Measurements from ENCODE around the gene INPPL1.

Gene INPPL1

DNA sequence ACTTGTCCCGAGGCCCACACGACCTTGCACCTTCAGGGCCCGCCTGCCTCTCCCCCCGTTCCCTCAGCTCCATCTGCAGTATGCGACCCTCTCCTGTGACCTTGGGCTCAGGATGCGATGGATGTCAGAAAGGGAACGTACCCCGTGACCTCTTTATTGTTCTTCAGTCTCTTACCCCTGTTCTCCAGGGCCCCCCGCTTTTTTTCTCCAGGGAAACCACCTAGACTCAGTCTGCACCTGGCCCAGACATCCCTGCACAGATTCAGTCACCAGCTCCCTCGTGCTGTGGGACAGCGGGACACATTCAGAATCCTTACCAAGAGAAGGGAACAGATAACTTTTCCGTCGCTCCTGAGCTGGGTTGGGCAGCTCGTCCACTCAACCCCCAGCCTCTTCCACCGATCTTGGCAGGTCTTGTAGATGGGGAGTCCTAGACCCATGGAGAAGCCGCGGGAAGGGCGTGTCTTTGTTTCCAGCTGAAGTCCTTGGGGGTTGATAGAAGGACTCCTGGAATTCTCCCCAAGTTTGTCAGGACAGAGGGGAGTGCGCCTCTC, 20.8 kb downstream of the INPPL1 start:
- in situ Hi-C loops (cut with HindIII; ENCODE audit: low sequenced_read_pairs) = no loop called here
- H3K4me3 ChIP-seq (ENCODE audit: low read depth, low read length) = no peak overlapping the region
- no peak for DNase-seq (ENCODE audit: low read depth, low spot score)
- TF ChIP-seq, protein P1, sequence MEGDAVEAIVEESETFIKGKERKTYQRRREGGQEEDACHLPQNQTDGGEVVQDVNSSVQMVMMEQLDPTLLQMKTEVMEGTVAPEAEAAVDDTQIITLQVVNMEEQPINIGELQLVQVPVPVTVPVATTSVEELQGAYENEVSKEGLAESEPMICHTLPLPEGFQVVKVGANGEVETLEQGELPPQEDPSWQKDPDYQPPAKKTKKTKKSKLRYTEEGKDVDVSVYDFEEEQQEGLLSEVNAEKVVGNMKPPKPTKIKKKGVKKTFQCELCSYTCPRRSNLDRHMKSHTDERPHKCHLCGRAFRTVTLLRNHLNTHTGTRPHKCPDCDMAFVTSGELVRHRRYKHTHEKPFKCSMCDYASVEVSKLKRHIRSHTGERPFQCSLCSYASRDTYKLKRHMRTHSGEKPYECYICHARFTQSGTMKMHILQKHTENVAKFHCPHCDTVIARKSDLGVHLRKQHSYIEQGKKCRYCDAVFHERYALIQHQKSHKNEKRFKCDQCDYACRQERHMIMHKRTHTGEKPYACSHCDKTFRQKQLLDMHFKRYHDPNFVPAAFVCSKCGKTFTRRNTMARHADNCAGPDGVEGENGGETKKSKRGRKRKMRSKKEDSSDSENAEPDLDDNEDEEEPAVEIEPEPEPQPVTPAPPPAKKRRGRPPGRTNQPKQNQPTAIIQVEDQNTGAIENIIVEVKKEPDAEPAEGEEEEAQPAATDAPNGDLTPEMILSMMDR (IDR thresholded peaks at IDR 0.05; ENCODE audit: low read depth, low read length) = no peak

DNA sequence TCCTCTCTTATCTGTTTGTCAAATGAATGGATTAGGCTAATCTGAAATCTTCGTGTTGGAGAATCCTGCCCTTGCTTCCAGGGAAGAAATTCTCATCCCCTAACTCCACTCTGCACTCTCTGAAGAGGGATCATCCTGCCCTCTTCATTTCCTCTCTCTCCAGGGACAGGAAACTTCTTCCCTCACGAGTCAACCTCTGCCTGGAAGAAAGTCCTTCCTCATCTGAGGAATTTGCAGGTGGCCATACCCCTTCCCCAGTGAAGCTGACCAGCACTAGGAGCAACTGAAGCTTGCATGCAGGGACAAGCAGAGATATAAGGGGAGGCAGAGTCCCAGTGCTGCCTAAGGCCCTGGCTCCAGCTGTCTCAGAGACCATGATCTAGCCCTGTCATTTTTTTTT, 23.0 kb downstream of the INPPL1 start:
- H3K4me3 ChIP-seq (ENCODE audit: low read depth, low read length) = no peak overlapping the region
- TF ChIP-seq, protein P1 (IDR thresholded peaks at IDR 0.05; ENCODE audit: low read depth, low read length) = no peak
- in situ Hi-C loops (cut with HindIII; ENCODE audit: low sequenced_read_pairs) = no loop called here
- no peak for DNase-seq (ENCODE audit: low read depth, low spot score)

DNA sequence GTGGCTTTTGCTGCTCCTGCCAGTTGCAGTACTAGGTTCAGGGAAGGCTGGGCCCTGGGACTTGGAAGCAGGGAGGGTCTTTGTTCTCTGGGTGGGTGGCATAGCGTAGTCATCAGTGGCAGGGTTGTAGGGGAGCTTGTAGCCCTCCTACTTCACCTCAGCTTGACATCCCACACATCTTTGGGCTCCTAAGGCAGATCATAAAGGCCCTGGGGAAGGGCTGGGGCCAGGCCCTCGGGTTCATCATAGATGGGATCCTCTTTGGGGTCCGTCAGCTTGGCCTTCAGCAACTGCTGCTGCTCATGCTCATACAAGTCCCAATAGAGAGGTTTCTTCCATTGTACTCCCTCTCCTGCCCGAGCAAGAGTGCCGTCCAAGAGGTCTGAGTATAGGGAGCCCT, 25.4 kb downstream of the INPPL1 start:
- TF ChIP-seq, protein P1 (IDR thresholded peaks at IDR 0.05; ENCODE audit: low read depth, low read length) = no peak
- DNase-seq (ENCODE audit: low read depth, low spot score) = no peak
- H3K4me3 ChIP-seq (ENCODE audit: low read depth, low read length) = no peak overlapping the region
- in situ Hi-C loops (cut with HindIII; ENCODE audit: low sequenced_read_pairs) = no loop called here

DNA sequence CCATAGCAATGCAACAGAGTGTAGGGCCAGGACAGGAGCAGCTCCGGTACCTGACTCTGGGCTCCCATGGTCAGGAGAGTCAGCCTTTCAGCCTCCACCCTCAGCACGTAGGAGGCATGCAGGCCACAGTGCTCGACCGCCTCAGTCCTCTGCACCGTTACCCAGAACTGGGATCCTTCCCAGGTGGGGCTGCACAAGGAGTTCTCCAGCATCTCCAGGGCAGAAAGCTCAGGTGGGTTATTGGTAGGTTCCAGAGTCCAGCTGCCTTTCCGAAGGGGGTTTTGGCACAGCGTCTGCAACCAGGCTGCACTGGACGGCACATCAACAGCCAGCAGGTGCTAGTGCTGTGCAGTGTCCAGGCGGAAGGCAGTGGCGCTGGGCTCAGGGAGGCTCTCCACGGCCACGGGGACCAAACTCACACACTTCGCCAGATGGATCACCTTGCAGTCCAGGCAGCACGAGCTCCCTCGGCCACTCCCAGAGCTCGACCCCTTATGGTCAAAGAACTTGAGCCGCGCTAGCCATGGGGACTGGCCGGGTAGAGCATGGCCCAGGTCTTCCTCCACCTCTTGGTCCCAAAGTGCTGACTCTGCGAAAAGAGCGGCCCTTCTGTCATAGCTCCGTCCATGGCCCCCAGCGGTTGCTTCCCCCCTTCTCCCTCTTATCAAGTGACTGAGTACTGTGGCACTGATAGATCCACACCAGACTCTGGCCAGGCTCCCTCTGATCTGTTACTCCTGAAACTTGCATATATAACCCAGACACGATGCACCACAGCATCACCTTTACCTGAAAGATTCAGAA, 26.3 kb downstream of the INPPL1 start:
- DNase-seq (ENCODE audit: low read depth, low spot score) = no peak
- in situ Hi-C loops (cut with HindIII; ENCODE audit: low sequenced_read_pairs) = no loop called here
- TF ChIP-seq, protein P1 (IDR thresholded peaks at IDR 0.05; ENCODE audit: low read depth, low read length) = no peak
- H3K4me3 ChIP-seq (ENCODE audit: low read depth, low read length) = no peak overlapping the region

DNA sequence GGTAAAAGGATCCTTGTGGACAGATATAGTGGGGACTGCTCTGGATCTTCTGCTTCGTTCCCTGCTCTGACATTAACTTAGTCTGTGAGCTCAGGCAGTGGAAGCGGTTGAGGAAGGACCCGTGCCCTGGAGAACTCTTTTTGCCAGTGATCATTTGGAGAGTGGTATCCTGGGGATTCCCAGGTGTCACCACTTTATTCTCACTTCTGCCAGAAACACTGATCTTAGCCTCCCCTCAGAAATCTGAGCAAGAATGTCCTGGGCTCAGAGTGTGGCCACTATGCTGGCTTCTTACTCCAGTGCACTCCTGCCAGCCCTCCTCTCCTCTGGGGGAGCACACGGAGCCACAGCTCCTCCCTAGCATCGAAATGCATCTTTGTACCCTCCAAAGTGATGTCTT, 27.0 kb downstream of the INPPL1 start:
- H3K4me3 ChIP-seq (ENCODE audit: low read depth, low read length) = no peak overlapping the region
- TF ChIP-seq, protein P1 (IDR thresholded peaks at IDR 0.05; ENCODE audit: low read depth, low read length) = no peak
- no peak for DNase-seq (ENCODE audit: low read depth, low spot score)
- in situ Hi-C loops (cut with HindIII; ENCODE audit: low sequenced_read_pairs) = no loop called here

DNA sequence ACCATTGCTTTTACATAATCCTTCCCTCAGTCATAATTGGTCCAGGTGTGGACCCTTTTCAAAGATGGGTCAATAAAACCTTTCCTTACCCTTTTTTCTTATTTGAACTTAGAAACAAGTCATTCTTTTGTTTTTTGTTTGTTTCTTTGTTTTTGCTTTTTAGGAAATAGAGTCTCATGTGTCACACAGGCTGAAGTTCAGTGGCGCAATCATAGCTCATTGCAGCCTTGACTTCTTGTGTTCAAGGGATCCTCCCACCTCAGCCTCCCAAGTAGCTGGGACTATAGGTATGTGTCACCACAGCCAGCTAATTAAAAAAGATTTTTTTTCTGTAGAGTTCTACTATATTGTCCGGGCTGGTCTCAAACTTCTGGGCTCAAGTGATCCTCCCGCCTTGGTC, 28.8 kb downstream of the INPPL1 start:
- in situ Hi-C loops (cut with HindIII; ENCODE audit: low sequenced_read_pairs) = no loop called here
- no peak for DNase-seq (ENCODE audit: low read depth, low spot score)
- TF ChIP-seq, protein P1 (IDR thresholded peaks at IDR 0.05; ENCODE audit: low read depth, low read length) = no peak
- H3K4me3 ChIP-seq (ENCODE audit: low read depth, low read length) = no peak overlapping the region

All from astrocyte of the spinal cord (primary cell).